GM18526 (cell line): Measurements from ENCODE around the gene FAM180B.

ENCODE experiments used
- POLR2A ChIP-seq: IDR thresholded peaks from 3 replicates; pipeline ENCODE4 v1.6.1; 2011; ENCODE audit not compliant: insufficient read length; ENCODE audit errors: extremely low read depth

Gene FAM180B

DNA sequence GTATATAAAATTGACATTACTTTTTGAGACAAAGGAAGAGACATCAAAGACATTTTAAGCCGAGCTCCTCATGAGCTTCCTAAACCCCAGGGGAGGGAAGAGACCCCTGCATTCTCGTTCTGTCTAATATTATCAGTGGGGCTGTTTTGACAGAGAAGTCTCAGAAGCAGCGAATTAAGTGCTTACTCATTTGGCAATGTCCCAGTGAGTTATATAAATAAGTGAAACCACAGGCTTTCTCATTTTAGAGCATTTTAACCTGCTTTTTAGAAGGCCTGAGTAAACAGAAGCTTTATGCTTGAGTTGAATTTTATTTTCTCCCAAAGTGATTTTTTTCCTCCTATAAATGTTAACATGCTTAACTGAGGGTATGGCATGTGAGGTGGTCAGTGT is 30.9 kb downstream of the FAM180B start:
- no peak for TF ChIP-seq POLR2A

DNA sequence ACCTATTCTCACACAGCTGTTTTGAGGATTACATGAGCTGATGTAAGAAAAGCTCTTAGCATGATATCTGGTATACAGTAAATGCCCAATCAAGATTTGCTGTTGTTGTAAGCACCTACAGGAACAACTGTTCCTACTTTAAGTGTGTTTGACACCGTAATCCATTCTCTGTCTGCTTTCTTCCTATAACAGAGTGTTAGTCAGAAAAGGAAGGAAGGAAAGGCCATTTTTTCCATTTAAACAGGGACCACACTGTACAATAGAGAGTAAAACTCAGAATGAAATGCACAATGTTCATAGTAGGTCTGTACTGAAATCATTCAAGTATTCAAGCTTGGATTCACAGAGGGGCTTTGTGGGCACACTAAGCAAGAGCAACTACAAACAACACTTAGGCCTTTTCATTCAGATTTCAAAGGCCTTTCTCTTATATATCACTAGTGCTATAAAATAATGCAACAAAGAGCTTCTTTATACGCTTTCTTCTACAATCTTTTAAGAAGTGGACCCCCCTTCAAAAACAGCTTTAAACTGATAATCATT is 34.4 kb downstream of the FAM180B start:
- TF ChIP-seq POLR2A = no peak

DNA sequence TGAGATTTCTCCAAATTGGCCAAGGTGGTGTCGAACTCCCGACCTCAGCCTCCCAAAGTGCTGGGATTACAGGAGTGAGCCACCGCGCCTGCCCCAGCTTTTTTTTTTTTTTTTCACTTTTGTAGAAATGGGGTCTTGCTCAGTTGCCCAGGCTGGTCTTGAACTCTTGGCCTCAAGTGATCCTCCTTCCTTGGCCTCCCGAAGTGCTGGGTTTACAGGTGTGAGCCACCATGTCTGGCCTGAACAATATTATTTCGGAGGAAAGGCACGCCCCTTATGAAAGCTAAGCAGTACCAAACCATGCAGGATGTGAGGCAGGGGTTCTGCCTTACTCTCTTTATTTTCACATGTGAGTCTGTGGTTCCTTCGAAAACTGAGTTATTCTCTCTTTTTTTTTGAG is 39.8 kb downstream of the FAM180B start:
- TF ChIP-seq POLR2A = no peak

DNA sequence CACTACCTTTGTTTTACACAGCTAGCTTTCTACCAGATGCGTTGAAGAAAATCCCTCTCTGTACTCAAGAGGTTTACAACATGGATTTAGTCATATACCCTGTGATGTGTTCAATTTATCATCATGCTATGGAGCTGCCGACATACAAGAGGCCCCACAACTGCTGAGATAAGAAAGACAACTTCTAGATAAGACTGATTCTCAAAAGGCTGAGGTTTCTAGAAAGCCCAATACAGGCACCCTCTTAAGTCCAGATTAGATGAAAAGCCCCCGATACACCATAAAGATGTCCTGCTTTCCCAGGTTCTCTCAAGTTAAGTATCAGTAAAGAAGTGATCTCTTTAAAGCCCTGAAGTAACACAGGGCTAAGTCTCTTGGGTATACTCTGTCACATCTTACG is 41.5 kb downstream of the FAM180B start:
- no peak for TF ChIP-seq POLR2A

DNA sequence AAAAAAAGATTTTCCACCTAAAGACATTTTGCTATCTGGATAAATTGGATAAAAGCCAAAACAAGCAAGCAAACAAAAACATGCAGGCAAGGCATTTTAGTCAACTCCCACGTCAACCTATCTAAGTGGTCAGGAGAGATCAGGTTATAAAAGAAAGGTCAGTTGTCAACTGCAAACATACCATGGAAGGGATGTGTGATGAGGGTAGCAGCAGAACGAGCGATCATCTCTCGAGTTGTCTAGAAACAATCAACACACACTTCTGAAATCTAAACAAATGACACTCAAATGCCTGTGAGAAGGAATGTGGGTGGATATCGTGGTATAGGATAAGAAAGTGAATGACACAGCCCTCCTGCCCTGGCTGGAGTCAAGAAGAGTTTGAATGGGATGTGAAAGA is 45.0 kb downstream of the FAM180B start:
- TF ChIP-seq POLR2A = no peak
